ELR (cell line): ENCODE results near the gene WDR82.
A peak's percentile ranks its signal among the peaks of the same experiment; 100 is the strongest.

Source experiments
- DNase-seq: peaks from one replicate; pipeline ENCODE4 v3.0.0-alpha.2; 2015; ENCODE audit warnings: low read depth

WDR82 gene, protein sequence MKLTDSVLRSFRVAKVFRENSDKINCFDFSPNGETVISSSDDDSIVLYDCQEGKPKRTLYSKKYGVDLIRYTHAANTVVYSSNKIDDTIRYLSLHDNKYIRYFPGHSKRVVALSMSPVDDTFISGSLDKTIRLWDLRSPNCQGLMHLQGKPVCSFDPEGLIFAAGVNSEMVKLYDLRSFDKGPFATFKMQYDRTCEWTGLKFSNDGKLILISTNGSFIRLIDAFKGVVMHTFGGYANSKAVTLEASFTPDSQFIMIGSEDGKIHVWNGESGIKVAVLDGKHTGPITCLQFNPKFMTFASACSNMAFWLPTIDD

DNA sequence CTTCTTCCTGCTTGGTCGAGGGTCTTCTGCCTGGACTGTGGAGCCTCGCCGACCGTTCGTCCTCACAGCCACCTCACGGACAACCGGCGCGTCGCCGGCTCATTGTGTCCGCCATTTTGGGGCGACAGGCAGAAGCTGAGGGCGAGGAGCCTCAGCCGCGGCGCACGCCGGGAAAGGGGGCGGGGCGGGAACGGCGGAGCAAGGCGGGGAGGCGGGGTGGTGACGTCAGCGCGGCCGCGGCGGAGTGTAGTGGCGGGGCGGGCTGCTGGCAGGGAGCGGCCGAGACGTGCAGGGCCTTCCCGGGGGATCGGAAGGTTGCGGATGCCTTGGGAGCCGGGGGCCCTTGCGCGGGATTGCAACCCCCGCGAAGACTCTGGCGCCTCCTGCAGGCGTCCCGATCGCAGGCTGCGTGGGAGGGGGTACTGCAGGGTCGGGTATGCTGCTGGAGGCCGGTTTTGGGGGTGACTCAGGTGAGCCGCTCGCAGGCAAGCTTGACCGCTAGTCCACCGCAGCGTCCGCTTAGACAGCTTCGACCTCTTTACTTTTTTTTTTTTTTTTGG is at the start of gene WDR82:
Gene WDR82, minus strand, starts transcription at position 140 of the 560 bp plus-strand sequence. CDS start 288 bp downstream, outside the sequence.
- peak; percentile 93 for DNase-seq

DNA sequence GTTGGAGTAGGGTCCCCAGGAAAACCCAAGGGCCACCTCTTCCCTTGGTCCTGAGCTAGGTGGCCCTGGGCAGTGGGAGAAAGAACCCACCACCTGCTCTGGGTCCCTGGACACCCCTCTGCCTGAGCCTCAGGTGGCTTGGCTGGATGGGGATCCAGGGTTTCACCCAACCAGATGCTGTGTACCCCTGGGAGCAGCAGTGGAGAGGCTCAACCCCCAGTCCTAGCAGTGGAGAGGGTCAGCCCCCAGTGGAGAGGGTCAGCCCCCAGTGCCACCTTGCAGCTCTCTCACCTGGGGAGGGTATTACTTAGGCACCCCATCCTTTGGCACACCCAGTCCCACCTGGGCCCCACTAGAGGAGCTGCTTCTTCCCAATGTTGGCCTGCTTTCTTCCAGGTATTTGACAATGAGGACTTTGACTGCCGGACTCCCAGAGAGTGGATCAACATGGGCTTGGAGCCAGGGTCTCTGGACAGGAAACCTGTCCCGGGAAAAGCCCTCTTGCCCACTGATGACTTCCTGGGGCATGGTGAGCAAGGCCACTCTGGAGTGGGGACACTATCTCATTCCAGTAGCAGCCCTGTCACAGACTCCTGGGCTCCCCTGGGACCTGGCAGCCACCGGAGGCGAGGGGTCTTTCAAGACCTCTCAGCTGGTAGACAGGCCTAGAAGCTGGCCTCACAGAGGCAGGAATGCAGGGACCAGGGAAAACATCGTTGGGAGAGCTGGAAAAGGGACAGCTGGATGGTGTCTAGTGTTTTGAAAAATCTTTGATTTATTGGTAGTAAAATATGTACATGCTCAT is 49.2 kb upstream of the WDR82 start:
- DNase-seq = no peak

DNA sequence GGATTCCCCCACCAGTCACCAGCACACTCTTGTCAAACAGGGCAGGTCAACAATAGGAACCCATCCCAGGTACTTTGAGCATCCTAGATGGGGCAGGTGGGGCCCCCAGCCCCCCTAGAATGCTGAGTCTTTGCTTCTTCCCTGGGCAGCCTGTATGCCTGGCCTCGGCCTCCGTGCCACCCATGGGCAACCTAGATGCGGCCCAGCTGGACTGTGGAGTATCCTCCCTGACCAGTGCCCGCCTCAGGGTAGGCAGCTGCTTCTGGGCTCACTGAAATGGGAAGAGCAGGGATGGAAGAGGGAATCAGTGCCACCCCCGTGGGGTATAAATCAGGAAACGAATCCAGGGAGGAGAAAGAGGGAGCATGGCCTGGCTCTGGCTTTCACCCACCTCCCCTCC is 48.5 kb upstream of the WDR82 start:
- DNase-seq = no peak

DNA sequence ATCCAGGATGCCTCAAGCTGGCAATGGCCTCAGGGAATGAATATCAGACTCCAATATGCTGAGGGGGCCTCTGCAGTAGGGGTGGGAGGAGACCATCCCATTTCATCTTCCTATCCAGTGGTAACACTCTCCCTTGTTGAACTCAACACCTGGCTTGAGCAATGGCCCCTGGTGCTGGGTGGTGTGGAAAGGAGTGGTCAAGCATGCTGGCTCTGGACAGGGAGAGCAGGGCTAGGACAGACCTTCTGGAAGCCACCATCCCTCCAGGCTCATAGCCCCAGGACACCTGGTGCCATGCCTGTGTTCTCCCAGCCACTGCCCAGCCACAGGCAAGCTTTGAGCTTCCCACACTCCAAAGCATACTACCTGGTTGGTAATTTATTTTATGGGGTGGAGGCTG is 47.2 kb upstream of the WDR82 start:
- no peak for DNase-seq

DNA sequence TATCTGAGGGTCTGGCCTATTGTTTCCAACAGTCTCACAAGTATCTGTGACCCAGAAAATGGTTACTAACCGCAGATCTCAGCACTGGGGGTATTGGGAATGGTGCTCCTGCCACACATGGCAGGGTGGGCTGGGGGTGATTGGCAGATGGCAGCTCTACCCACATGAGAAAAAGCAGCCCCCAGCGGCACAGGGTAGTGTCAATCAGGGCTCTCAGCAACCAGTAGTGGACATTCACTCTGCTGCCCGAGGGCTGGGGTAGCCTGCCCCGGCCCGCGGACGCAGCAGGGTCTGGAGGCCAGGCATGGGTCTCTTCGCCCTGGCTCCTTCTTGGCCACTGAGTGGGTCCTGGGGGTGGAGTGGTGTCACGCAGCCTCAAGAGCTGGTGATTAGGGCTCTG is 46.2 kb upstream of the WDR82 start:
- no peak for DNase-seq

DNA sequence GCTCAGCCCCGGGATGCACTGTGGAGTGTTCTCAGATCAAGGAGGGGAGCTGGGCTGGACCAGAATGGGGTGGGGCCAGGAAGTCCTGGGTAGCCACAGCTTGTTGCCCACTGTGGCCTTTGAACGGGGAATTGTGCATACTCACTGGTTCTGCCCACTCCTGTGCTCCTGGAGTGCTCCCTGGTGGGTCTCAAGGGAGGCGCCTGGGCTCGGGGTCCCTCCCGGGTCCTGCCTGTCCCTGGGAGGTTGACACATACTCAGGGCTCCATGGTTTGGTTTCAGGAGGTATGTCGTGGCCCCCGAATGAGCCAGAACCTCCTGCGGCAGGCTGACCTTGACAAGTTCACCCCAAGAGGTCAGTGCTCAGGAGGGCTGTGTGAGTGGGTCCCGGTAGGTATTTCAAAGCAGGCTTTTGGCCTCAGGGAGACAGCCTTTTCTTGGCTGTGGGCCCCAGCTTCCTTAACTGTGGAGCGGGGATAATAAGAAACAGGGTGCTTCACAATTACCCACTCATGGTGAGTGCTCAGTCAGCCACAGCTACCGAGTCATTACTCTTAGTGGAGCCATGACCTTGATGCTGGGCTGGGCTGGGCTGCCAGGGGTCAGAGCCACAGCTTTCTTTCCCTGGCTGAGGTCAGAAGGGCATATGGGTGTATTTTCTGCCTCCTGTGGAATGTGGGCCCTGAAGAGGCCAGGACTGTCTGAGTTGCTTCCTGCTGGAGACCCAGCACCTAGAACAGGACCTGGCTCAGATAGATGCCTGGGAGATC is 45.3 kb upstream of the WDR82 start:
- DNase-seq = no peak

DNA sequence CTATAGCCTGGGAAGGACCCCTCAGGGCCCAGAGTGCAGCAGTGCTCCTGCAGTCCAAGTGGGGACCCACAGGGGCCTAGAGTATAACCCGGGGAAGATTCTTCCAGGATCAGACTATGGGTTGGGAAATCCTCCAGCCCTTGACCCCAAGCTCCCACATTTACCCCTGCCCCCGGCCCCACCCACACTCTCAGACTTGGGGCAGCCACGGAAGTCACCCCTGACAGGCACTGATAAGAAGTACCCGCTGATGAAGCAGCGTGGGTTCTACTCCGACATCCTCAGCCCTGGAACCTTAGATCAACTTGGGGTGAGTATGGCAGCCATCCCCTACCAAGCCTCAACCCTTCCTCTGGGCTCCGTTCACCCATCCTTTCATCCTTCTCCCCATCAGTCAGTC is 44.0 kb upstream of the WDR82 start:
- DNase-seq = no peak

DNA sequence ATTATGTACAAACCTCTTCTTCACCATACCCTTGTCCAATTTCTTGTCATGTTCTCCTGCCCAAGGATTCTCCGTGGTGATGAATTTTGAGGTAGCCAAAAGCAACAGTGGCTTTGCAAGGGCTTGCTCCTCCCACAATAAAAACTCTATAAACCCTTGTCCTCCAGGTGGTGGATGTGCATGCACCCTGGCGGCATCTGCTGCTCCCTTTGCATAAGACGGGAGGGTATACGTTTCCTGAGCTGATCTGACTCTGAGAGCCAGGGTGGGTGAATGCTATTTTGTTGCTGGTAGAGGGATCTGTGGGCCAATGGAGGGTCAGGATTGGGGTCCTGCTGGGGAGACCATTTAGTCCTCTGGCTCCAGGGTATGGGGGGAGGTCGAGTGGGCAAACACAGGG is 43.0 kb upstream of the WDR82 start:
- DNase-seq = no peak

DNA sequence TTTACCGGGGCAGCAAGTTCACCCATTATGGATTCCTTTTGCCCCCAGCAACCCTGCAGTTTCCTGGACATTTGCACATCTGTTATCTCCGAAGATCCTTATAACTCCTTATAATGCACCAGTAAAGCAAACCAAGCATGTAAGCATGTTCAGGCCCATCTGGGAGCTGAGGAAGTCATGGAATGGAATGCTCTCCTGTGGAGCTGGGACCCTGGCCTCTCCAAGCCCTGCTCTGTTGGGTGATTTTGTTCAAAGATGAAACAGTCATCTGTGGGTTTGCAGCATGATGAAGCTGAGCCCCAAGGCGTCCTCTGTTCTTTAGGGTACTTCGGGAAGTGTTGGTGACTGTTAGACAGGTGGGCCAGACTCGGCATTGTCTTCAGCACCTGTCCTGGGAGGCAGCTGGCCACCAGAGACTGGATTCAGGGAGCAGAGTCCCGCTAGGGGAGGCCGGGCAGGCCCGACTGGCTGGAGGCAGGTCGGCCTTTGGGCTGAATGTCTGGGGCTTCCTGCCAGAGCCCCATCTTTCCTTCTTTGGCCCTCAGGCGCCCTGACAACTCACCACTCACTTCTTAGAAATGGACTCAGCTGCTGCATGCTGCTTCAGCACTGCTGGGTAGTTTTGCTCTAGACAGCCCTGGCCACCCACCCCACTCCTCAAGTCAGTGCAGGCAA is 41.6 kb upstream of the WDR82 start:
- no peak for DNase-seq

DNA sequence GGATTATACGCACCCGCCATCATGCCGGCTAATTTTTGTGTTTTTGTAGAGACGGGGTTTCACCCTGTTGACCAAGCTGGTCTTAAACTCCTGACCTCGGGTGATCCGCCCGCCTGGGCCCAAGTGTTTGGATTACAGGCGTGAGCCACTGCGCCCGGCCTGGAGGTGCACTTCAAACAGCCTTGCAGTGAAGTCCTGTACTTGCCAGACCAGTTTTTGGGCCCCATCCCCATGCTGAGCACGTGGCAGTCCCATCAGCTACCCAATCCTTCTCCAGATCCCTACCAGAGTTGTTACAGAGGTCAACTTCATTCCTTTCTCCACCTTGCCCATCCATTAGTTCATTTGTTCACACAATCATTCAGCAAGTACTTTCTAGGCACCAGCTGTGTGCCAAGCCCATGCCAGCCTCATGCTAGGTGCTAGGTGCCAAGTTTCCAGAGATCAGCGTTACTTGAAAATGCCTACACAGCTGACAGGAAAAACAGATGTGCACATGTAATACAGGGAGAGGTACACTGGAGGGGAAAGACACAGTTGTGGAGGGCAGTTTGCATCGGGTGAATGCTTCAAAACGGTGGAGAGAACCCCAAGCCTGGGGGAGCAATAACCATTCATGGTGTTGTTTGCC is 39.9 kb upstream of the WDR82 start:
- no peak for DNase-seq

DNA sequence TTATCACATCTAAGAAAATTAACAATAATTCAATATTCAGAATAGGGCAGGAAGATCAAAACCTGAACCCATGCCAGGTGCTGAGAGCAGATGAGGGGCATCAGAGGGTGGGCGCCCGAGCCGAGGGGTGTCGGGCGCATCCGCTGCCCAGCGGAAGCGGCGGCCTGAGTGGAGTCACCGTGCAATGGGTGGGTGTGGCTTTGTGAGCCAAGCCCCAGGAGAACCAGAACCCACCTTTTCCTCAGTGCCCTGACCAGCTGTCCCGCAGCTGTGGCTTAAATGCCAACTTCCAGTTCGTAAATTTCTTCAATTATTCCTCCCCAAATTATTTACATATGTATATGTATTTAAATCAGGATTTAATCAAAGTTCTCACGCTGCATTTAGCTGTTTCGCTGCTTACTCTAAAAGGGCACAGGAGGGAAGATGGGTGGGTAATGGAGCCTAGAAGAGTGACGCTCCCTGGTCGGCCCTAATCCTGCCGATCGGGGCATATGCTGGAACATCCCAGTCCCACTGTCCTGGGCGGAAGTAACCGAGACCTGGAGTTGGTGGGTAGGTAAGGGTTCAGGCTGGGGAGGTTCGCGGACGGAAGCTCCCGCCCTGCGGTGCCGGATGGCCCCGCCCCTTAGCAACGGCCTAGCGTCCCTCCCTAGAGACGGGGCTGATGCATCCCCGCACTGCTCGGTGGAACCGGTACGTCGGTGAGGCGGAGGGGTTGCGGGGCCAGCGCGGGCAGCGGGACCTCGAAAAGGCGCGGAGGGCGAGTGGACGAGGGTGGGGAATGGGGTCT is 39.0 kb upstream of the WDR82 start:
- peak; percentile 51 for DNase-seq

DNA sequence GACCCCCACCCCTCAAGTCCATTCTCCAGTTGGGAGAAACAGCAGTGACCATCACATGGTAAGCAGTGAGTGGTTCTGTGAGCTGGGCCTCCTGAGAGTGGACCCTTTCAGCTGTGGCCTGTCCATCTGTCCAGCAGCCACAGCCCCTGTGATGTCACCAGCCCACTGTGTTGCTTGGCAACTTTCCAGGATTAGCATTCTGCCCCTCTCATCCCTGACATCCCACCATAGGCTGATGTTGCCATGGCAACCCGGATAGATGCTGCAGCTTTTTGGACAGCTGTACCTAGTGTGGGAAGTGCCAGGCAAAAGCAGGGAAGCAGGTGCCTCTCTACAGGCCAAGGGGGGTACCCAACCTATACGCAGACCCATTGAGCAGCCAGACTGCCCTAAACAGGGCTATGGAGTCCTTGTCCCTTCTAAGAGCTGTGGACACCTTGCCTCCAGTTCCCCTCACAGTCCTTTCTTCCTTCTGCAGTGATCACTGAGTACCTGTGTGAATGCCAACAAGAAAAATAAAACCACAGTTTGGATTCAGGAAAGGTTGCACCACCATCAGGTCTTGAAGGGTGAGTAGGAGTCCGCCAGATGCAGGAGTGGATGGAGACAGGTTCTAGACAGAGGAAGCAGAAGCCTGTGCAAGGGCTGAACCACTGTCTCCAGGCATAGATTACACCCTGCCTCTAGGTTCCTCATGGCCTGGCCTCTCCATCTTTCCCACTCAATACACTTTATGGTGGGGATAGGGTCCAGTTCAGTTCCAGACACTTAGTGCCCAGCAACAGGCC is 37.7 kb upstream of the WDR82 start, which contains the start of gene DNAH1:
Gene DNAH1, plus strand, starts transcription at position 343 of the 788 bp plus-strand sequence. CDS start 6,124 bp downstream, outside the sequence.
- no peak for DNase-seq

DNA sequence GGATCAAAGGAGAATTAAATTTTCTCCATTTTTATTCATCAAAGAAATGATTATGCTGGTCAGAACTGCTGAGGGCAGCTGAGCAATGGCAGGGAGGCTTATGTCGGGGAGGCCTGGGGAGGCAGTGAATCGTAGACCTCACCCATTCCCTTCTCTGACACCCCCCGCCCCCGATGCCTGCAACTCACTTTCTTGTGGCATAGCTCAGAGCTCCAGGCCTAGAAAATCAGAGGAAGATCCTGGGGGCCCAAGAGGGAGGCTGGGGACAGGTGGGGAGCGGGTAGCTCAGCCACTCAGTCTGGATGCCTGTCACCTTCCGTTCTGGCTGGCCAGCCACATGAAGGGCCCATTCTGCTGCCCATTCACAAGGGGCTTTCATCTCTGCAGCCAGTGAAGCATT is 36.6 kb upstream of the WDR82 start:
- DNase-seq = no peak

DNA sequence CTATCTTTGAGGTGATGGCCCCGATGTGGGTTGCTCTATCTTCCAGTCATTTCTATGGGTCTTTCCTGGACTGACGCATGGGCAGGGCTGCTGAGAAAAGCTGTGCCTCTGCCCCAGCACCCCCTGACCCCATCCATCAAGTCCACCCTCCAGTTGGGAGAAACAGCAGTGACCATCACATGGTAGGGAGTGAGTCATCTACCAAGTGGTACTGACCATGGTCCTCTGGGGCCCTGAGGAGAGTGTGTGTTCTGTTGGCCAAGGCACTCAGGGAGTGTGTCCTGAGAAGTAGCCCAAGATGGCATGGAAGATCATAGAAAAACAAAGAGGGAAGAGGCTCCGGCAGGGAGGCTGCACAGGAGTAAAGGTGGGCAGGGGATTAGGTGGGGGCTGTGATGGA is 36.0 kb upstream of the WDR82 start:
- DNase-seq = no peak

DNA sequence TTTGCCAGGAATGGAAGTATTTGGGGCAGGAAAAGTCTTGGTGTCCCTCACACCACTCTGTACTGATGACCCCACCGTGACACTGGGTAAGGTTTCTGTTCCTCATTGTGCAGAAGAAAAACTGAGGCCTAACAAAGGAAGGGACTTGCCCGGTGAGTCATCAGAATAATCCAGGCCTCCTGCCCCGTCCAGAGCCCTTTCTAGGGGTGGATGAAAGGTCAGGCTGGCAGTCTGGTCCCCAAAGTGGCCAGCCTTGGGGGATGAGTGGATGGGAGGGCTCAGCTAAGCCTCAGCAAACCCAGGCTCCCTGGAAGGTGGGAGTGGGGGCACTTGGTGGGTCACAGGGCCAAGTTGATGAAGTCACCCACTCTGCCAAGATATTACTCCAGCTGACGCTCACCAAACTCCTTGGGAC is 35.3 kb upstream of the WDR82 start:
- DNase-seq = peak; percentile 54

DNA sequence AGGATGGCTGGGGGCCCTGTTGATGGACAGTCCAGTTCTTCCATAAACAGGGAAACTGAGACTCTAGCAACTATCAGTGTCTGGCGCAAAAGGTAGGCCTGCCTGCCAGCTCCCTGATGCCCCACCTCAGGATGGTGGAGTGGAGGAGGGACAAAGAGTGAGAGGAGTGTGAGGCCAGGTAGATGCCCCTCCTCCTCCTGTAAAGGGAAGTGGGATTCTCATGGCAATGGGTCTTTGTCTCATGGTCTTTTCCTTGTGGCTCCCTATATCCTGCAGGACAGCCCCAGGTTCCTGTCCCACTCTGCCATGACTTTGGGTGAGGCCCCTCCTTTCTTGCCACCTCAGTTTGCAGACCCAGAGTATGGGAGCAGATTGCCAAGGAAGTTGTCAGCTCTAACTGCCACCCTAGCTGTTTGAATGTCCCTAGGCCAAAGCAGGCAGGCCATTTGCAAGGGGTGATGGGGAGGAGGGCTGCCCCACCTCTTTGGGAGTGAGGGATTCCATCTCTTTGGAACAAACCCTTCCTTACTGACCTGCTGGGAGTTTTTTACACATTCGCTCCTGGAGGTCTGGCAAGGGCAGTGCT is 34.8 kb upstream of the WDR82 start:
- DNase-seq = no peak

DNA sequence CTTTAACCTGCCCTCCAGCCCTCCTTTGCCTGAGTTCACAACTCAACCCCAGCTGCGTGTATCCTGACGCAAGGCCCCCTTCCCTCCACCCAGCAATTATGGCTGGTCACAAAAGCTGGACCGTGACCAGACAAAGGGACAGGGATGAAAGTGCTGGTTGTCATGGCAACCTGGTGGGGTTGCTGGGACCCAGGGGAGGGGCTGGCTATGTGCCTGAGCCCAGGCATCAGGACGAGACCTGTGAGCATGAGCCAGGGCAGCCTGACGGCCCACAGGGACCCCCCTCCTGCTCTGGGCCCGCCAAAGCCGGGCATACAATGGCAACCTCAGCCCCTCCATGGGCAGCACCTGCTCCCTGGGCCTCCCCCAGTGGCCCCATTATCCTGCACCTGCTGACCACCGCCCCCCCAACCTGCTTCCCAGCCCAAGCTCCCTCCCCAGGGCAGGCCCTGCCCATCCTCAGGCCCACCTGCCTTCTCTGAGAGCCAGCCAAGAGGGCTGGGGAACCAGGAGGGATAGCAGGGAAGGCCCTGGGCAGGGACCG is 33.2 kb upstream of the WDR82 start:
- no peak for DNase-seq

DNA sequence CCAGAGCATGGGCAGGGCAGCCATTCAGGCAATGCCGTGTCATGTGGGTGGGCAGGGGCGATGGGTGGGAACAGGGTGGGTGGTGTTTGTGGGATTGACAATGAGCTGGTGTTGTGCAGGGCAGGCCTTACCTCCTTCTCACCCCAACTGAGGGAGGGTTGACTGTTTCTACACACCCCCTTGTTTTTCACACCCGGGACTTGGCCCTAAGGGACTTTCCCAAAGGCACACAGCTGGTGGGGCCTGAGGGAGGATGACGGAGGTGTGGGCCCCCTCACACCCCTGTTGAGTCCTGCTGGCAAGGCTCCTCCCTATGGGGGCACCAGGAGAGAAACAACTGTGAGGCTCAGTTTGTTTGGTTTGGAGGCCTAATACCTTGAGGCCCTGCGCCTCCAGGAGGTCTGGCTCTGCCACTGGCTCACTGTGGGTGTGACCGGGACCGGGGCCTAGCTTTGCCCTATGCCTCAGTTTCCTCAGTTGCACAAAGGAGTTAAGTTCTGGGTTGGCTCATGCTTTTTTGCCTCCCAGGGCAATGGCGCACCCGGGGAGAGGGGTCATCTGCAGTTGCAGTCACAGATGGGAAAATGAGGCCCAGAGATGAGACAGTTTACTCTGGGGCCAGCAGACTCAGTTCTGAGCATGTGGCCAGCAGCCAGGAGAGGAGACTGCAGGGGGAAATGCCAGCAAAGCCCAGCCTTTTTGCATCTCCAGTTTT is 32.6 kb upstream of the WDR82 start:
- DNase-seq = no peak
